ENCODE measurements around the gene PRKN. TPM values are rescaled to one million over a fixed set of nuclear protein-coding genes. Genes with fewer than 3 reads are reported as not detected.
"Not testable (repeated sequence)": the region's sequence is repeated elsewhere in the genome, so short reads cannot be mapped to it uniquely, and the experiment has no call there.

PRKN gene
- total and polyA plus RNA-seq, 3 experiments from 2014 or later = 0.22 to 1.0 (median 0.55) TPM

DNA sequence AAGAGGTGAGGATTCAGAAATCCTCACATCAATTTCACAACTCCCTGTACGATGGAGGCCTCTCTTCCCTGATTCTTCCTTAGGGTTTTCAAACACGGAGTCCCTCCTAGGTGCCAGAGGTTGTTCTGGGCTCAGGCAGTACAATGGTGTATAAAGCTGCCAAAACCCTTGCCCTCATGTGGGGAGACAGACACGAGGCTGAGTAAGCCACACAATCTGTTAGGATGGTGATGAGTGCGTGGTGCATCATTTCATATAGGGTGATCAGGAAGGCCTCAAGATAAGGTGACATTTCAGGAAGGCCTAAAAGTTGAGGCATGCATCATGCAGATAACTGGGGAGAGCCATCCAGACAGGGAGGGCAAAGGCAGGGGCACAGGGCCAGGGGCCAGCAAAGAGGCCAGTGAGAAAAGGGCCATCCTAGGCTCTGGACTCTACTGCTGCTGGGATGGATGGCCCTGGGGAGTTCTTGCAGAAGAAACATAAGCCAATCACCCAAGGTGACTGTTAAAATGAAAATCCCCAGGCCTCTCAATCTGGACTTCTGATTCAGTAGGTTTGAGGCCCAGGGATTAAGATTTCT, 186.5 kb downstream of the PRKN start:
- Histone ChIP-seq H3K27ac (ENCODE audit: low read depth, low read length) (no peak overlapping the region), H3K27me3 (ENCODE audit: insufficient read depth, low read length, poor library complexity, severe bottlenecking) (no peaks in the 10 kb centered on the region), H3K9me3 (ENCODE audit: low read length) (no peaks in the 10 kb centered on the region), H3K36me3 (ENCODE audit: insufficient read depth, low read length) (no peaks in the 10 kb centered on the region), H3K4me3 (ENCODE audit: low read length) (no peak overlapping the region), H3K4me1 (ENCODE audit: insufficient read depth, low read length) (no peaks in the 10 kb centered on the region)
- H3K9me3 Mint-ChIP-seq = peaks cover 0 to 28% (median 2%) of the 10 kb centered on the region in 5 donors
- H3K27ac Mint-ChIP-seq = no peak overlapping the region
- CTCF ChIA-PET = no interaction called here
- H3K27me3 Mint-ChIP-seq = no peaks in the 10 kb centered on the region
- no peaks in the 10 kb centered on the region for H3K4me1 Mint-ChIP-seq
- H3K4me3 Mint-ChIP-seq = no peak overlapping the region
- DNase-seq = no peak
- H3K36me3 Mint-ChIP-seq = peaks cover 0 to 27% (median 0%) of the 10 kb centered on the region in 3 donors
- POLR2A ChIA-PET = no interaction called here

DNA sequence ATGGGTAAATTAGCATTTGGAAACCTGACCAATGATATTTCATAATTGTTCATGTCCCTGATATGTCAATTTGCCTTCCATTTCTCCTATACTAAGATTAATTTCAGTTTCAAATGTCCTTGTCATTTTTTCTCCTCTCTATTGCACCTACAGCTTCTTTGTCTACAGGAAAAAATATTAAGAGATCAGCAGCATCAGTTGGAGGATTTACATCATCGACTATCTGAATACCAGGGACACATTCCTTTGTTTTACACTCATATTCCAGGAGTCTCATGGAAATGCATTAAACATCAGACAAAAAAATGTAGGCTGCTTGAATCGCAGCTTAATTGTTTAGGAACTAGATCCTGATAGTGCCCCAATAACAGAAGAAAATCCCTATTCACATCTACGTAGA, 188.2 kb downstream of the PRKN start:
- no peaks in the 10 kb centered on the region for H3K27me3 ChIP-seq (ENCODE audit: insufficient read depth, low read length, poor library complexity, severe bottlenecking)
- H3K4me1 Mint-ChIP-seq = no peaks in the 10 kb centered on the region
- no peaks in the 10 kb centered on the region for H3K9me3 ChIP-seq (ENCODE audit: low read length)
- no peaks in the 10 kb centered on the region for H3K4me1 ChIP-seq (ENCODE audit: insufficient read depth, low read length)
- ChIA-PET POLR2A (no interaction called here), CTCF (no interaction called here)
- no peaks in the 10 kb centered on the region for H3K36me3 ChIP-seq (ENCODE audit: insufficient read depth, low read length)
- peaks cover 0 to 31% (median 0%) of the 10 kb centered on the region in 3 donors for H3K36me3 Mint-ChIP-seq
- no peaks in the 10 kb centered on the region for H3K27me3 Mint-ChIP-seq
- H3K4me3 Mint-ChIP-seq = no peak overlapping the region
- H3K9me3 Mint-ChIP-seq = peaks cover 0 to 32% (median 2%) of the 10 kb centered on the region in 5 donors
- no peak overlapping the region for H3K4me3 ChIP-seq (ENCODE audit: low read length)
- DNase-seq = no peak
- H3K27ac Mint-ChIP-seq = no peak overlapping the region
- no peak overlapping the region for H3K27ac ChIP-seq (ENCODE audit: low read depth, low read length)

DNA sequence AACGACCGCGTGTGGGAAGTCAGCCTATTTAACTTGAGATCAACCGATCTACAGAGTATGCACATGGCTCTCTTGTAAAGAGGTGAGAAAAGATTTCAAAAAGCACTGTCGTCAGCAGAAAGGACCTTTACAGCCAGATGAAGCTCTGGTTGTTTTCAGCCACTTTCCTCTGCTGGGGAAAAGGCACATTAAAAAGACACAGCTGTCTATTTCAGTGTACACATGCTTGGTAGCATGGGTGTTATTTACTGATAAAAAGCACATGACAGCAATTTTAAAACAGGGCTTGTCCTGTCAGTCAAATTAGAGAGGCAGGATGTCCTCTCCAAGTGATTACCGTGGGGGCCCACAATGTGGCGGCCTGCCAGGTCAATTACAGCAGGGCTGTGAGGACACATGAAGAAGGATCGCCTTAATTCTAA, 188.9 kb downstream of the PRKN start:
- H3K4me3 ChIP-seq (ENCODE audit: low read length) = no peak overlapping the region
- no peak for DNase-seq
- Mint-ChIP-seq H3K4me3 (no peak overlapping the region), H3K4me1 (no peaks in the 10 kb centered on the region), H3K27ac (no peak overlapping the region), H3K9me3 (peaks cover 0 to 32% (median 2%) of the 10 kb centered on the region in 5 donors), H3K27me3 (no peaks in the 10 kb centered on the region), H3K36me3 (peaks cover 0 to 31% (median 0%) of the 10 kb centered on the region in 3 donors)
- H3K4me1 ChIP-seq (ENCODE audit: insufficient read depth, low read length) = no peaks in the 10 kb centered on the region
- ChIA-PET CTCF (no interaction called here), POLR2A (no interaction called here)
- H3K27ac ChIP-seq (ENCODE audit: low read depth, low read length) = no peak overlapping the region
- H3K27me3 ChIP-seq (ENCODE audit: insufficient read depth, low read length, poor library complexity, severe bottlenecking) = no peaks in the 10 kb centered on the region
- H3K36me3 ChIP-seq (ENCODE audit: insufficient read depth, low read length) = no peaks in the 10 kb centered on the region
- H3K9me3 ChIP-seq (ENCODE audit: low read length) = no peaks in the 10 kb centered on the region

DNA sequence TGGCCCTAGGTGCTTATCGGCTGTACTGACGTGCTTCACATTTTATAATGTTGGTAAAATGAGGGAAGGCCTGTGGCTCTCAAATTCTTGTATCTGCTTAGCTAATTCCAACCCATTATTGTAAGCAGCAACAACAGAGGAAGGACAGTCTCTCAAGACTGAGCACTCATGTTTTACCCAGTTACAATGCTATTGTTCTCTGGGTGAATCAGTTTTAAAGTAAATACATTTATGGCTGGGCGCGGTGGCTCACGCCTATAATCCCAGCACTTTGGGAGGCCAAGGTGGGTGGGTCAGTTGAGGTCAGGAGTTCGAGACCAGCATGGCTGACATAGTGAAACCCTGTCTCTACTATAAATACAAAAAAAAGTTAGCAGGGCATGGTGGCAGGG, 194.6 kb downstream of the PRKN start:
- CTCF ChIA-PET = no interaction called here
- no peak overlapping the region for H3K4me3 Mint-ChIP-seq

GRCh38 chr6:162532283-162533008, 195.1 kb downstream of the PRKN start:
- ChIA-PET CTCF (no interaction called here), POLR2A (no interaction called here)
- peaks cover 0 to 20% (median 5%) of the 10 kb centered on the region in 5 donors for H3K9me3 Mint-ChIP-seq
- Histone ChIP-seq H3K4me3 (ENCODE audit: low read length) (no peak overlapping the region), H3K4me1 (ENCODE audit: insufficient read depth, low read length) (no peaks in the 10 kb centered on the region), H3K9me3 (ENCODE audit: low read length) (no peaks in the 10 kb centered on the region), H3K36me3 (ENCODE audit: insufficient read depth, low read length) (no peaks in the 10 kb centered on the region), H3K27ac (ENCODE audit: low read depth, low read length) (no peak overlapping the region), H3K27me3 (ENCODE audit: insufficient read depth, low read length, poor library complexity, severe bottlenecking) (no peaks in the 10 kb centered on the region)
- no peak overlapping the region for H3K27ac Mint-ChIP-seq
- DNase-seq = no peak
- H3K27me3 Mint-ChIP-seq = no peaks in the 10 kb centered on the region
- no peak overlapping the region for H3K4me3 Mint-ChIP-seq
- no peaks in the 10 kb centered on the region for H3K4me1 Mint-ChIP-seq
- peaks cover 0 to 21% (median 0%) of the 10 kb centered on the region in 3 donors for H3K36me3 Mint-ChIP-seq

More for the DNA sequence above, 194.6 kb downstream of the PRKN start:
- Mint-ChIP-seq H3K4me1 (no peaks in the 10 kb centered on the region), H3K36me3 (peaks cover 0 to 23% (median 0%) of the 10 kb centered on the region in 3 donors), H3K27ac (no peak overlapping the region), H3K9me3 (peaks cover 0 to 24% (median 5%) of the 10 kb centered on the region in 5 donors), H3K27me3 (no peaks in the 10 kb centered on the region)
- Histone ChIP-seq H3K36me3 (ENCODE audit: insufficient read depth, low read length) (no peaks in the 10 kb centered on the region), H3K9me3 (ENCODE audit: low read length) (no peaks in the 10 kb centered on the region), H3K4me1 (ENCODE audit: insufficient read depth, low read length) (no peaks in the 10 kb centered on the region), H3K27ac (ENCODE audit: low read depth, low read length) (no peak overlapping the region), H3K27me3 (ENCODE audit: insufficient read depth, low read length, poor library complexity, severe bottlenecking) (no peaks in the 10 kb centered on the region), H3K4me3 (ENCODE audit: low read length) (no peak overlapping the region)
- no peak for DNase-seq
- POLR2A ChIA-PET = no interaction called here

DNA sequence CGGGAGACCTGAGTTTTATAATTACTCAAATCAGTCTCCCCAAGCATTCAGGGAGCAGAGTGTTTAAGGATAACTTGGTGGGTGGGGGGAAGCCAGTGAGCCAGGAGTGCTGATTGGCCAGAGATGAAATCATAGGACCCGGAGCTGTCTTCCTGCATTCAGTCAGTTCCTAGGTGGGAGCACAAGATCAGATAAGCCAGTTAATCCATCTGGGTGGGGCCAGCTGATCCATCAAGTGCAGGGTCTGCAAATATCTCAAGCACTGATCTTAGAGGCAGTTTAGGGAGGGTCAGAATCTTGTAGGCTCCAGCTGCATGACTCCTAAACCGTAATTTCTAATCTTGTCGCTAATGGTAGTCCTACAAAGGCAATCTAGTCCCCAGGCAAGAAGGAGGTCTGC, 196.2 kb downstream of the PRKN start:
- H3K9me3 Mint-ChIP-seq = peaks cover 0 to 23% (median 3%) of the 10 kb centered on the region in 5 donors
- H3K27me3 Mint-ChIP-seq; H3K4me1 Mint-ChIP-seq; H3K27ac ChIP-seq (ENCODE audit: low read depth, low read length); H3K27ac Mint-ChIP-seq; POLR2A ChIA-PET; DNase-seq; CTCF ChIA-PET; H3K9me3 ChIP-seq (ENCODE audit: low read length); H3K4me3 Mint-ChIP-seq; H3K4me3 ChIP-seq (ENCODE audit: low read length); H3K4me1 ChIP-seq (ENCODE audit: insufficient read depth, low read length); H3K36me3 ChIP-seq (ENCODE audit: insufficient read depth, low read length); H3K27me3 ChIP-seq (ENCODE audit: insufficient read depth, low read length, poor library complexity, severe bottlenecking): not testable (repeated sequence)
- H3K36me3 Mint-ChIP-seq = peaks cover 0 to 17% (median 0%) of the 10 kb centered on the region in 3 donors

- no peaks in the 10 kb centered on the region for H3K4me1 ChIP-seq (ENCODE audit: insufficient read depth, low read length)
- no peaks in the 10 kb centered on the region for H3K27me3 Mint-ChIP-seq
- no peaks in the 10 kb centered on the region for H3K4me1 Mint-ChIP-seq
- no peaks in the 10 kb centered on the region for H3K9me3 ChIP-seq (ENCODE audit: low read length)
- no peak for DNase-seq
- H3K4me3 ChIP-seq (ENCODE audit: low read length) = no peak overlapping the region
- no peak overlapping the region for H3K27ac ChIP-seq (ENCODE audit: low read depth, low read length)
- CTCF ChIA-PET = no interaction called here
- H3K27me3 ChIP-seq (ENCODE audit: insufficient read depth, low read length, poor library complexity, severe bottlenecking) = no peaks in the 10 kb centered on the region
- H3K27ac Mint-ChIP-seq = no peak overlapping the region
- no peak overlapping the region for H3K4me3 Mint-ChIP-seq
- H3K36me3 ChIP-seq (ENCODE audit: insufficient read depth, low read length) = no peaks in the 10 kb centered on the region
- POLR2A ChIA-PET = no interaction called here
- peaks cover 3 to 24% (median 5%) of the 10 kb centered on the region in 5 donors for H3K9me3 Mint-ChIP-seq
- H3K36me3 Mint-ChIP-seq = peaks cover 0 to 8% (median 0%) of the 10 kb centered on the region in 3 donors
Observed at GRCh38 chr6:162528538-162528937, 199.0 kb downstream of the PRKN start.

- Mint-ChIP-seq H3K36me3 (peaks cover 0 to 12% (median 2%) of the 10 kb centered on the region in 3 donors), H3K27ac (no peak overlapping the region), H3K27me3 (no peaks in the 10 kb centered on the region), H3K4me3 (no peak overlapping the region), H3K9me3 (peaks cover 3 to 24% (median 7%) of the 10 kb centered on the region in 5 donors), H3K4me1 (no peaks in the 10 kb centered on the region)
- CTCF ChIA-PET = no interaction called here
- H3K27ac ChIP-seq (ENCODE audit: low read depth, low read length) = no peak overlapping the region
- H3K9me3 ChIP-seq (ENCODE audit: low read length) = no peaks in the 10 kb centered on the region
- POLR2A ChIA-PET = no interaction called here
- no peaks in the 10 kb centered on the region for H3K27me3 ChIP-seq (ENCODE audit: insufficient read depth, low read length, poor library complexity, severe bottlenecking)
- H3K4me1 ChIP-seq (ENCODE audit: insufficient read depth, low read length) = no peaks in the 10 kb centered on the region
- H3K36me3 ChIP-seq (ENCODE audit: insufficient read depth, low read length) = no peaks in the 10 kb centered on the region
- no peak for DNase-seq
- H3K4me3 ChIP-seq (ENCODE audit: low read length) = no peak overlapping the region
Observed at GRCh38 chr6:162526960-162527359, 200.6 kb downstream of the PRKN start.
